ENCODE measurements around the gene CYB5R3. TPM values are rescaled to one million over a fixed set of nuclear protein-coding genes. Genes with fewer than 3 reads are reported as not detected.

The CYB5R3 gene
- total and polyA plus RNA-seq, 2 donors (not counting 3 experiments of a cell fraction or from before 2014, with no cell fraction given): 217 to 263 TPM

DNA sequence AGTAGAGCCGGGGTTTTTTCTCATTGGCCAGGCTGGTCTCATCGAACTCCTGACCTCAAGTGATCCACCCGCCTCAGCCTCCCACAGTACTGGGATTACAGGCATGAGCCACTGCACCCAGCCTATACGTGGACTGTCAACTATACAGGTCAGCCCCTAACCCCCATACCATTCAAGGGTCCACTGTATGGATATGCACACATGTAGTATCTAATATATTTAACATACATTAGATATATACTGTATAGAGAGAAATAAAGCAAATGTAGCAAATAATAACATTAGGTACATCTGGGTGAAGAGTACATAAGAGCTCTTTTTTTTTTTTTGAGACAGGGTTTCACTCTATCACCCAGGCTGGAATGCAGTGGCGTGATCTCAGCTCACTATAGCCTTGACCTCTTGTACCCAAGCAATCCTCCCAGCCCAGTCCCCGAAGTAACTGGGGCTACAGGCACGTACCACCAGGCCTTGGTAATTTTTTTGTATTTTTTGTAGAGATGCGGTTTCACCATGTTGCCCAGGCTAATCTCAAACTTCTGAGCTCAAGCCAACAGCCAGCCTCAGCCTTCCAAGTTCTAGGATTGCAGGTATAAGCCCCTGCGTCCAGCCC lies 7.3 kb downstream of the CYB5R3 start:
- H2AFZ ChIP-seq (ENCODE audit: low read depth, low read length): no peak overlapping the region
- TF ChIP-seq FOS (IDR thresholded peaks at IDR 0.05; ENCODE audit: borderline replicate concordance, insufficient read depth, low read length) (no peak), MYC (IDR thresholded peaks at IDR 0.05; ENCODE audit: low read depth, low read length) (no peak), POLR2AphosphoS5 (IDR thresholded peaks at IDR 0.05; ENCODE audit: insufficient read depth, low read depth, low read length) (no peak), GATA2 (IDR thresholded peaks at IDR 0.05; ENCODE audit: insufficient read depth, insufficient read length, low read depth, low read length) (no peak), EZH2 (IDR thresholded peaks at IDR 0.05; ENCODE audit: borderline replicate concordance, low read depth, low read length, severe bottlenecking) (no peak), JUN (IDR thresholded peaks at IDR 0.05; ENCODE audit: borderline replicate concordance, insufficient read depth, insufficient read length, low read depth) (no peak), POLR2A (IDR thresholded peaks at IDR 0.05; ENCODE audit: low read depth, low read length) (no peak)
- TF ChIP-seq, protein P1, sequence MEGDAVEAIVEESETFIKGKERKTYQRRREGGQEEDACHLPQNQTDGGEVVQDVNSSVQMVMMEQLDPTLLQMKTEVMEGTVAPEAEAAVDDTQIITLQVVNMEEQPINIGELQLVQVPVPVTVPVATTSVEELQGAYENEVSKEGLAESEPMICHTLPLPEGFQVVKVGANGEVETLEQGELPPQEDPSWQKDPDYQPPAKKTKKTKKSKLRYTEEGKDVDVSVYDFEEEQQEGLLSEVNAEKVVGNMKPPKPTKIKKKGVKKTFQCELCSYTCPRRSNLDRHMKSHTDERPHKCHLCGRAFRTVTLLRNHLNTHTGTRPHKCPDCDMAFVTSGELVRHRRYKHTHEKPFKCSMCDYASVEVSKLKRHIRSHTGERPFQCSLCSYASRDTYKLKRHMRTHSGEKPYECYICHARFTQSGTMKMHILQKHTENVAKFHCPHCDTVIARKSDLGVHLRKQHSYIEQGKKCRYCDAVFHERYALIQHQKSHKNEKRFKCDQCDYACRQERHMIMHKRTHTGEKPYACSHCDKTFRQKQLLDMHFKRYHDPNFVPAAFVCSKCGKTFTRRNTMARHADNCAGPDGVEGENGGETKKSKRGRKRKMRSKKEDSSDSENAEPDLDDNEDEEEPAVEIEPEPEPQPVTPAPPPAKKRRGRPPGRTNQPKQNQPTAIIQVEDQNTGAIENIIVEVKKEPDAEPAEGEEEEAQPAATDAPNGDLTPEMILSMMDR (IDR thresholded peaks at IDR 0.05; ENCODE audit: extremely low read depth in 1 of 2, insufficient read depth in 1 of 2, low read depth in 1 of 2, low read length in 2 of 2): no peak
- TF ChIP-seq, protein P2, sequence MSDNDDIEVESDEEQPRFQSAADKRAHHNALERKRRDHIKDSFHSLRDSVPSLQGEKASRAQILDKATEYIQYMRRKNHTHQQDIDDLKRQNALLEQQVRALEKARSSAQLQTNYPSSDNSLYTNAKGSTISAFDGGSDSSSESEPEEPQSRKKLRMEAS (IDR thresholded peaks at IDR 0.05; ENCODE audit: insufficient read depth, insufficient read length): no peak
- no peaks in the 10 kb centered on the region for H3K36me3 ChIP-seq (ENCODE audit: control insufficient read depth in 2 of 2, extremely low read depth in 1 of 2, insufficient read depth in 2 of 2, low read length in 2 of 2)
- H3K9ac ChIP-seq (replicated peaks; ENCODE audit: extremely low read depth, insufficient read depth, low read length): no peak overlapping the region
- no peak overlapping the region for H3K4me3 ChIP-seq (replicated peaks in 1 of 3; ENCODE audit: insufficient read depth in 1 of 3, low read depth in 1 of 3, low read length in 3 of 3)
- peaks cover 28% of the 10 kb centered on the region for H3K4me1 ChIP-seq (ENCODE audit: control insufficient read depth, extremely low read depth, insufficient read depth, low read length)
- no peak overlapping the region for H3K27ac ChIP-seq (ENCODE audit: insufficient read depth, low read depth, low read length)
- no TSS peak for BruUV-seq (replicated peaks)
- peaks cover 64% of the 10 kb centered on the region for H3K79me2 ChIP-seq (ENCODE audit: control insufficient read depth, insufficient read depth, low read length)
- DNase-seq (ENCODE audit: low read depth, low spot score): no peak
- POLR2A ChIA-PET: no interaction called here
- no peaks in the 10 kb centered on the region for H3K9me3 ChIP-seq (replicated peaks; ENCODE audit: control insufficient read depth, insufficient read depth, low read length)
- CTCF ChIA-PET: no interaction called here
- dilution Hi-C loops (cut with MboI; ENCODE audit: extremely low pct_ligation_motif_present, low sequenced_read_pairs) (no loop called here), intact Hi-C loops (cut with micrococcal nuclease) (no loop called here)
- no peaks in the 10 kb centered on the region for H4K20me1 ChIP-seq (replicated peaks; ENCODE audit: control insufficient read depth, extremely low read depth, insufficient read depth, low read length)
- no peaks in the 10 kb centered on the region for H3K27me3 ChIP-seq (ENCODE audit: control insufficient read depth in 2 of 2, insufficient read depth in 2 of 2, low read length in 2 of 2)
- no peak for FAIRE-seq
- H3K9me1 ChIP-seq (replicated peaks; ENCODE audit: control insufficient read depth, extremely low read depth, insufficient read depth, low read length): no peaks in the 10 kb centered on the region
- no peak overlapping the region for H3K4me2 ChIP-seq (ENCODE audit: insufficient read depth, low read length)

All from endothelial cell of umbilical vein (primary cell).